Neural progenitor cell (in vitro differentiated cells): ENCODE measurements around the gene COIL. TPM values are rescaled to one million over a fixed set of nuclear protein-coding genes. Genes with fewer than 3 reads are reported as not detected.

Source experiments
- DNase-seq: peaks from one replicate; pipeline ENCODE4 v3.0.0-alpha.2; 2016; ENCODE audit warnings: low spot score
- H2AFZ ChIP-seq: fragments of 200-600 bp; sonication (generic); replicated peaks from 2 replicates; pipeline ENCODE4 v1.6.1; 2016; ENCODE audit warnings: antibody characterized with exemption
- H3F3A ChIP-seq: fragments of 200-600 bp; sonication (generic); 2 replicates; pipeline ENCODE4 v1.6.1; 2016; ENCODE audit warnings: antibody characterized with exemption, low read depth
- H3K27ac ChIP-seq: fragments of 200-600 bp; sonication (generic); 2 replicates; pipeline ENCODE4 v1.5.1; 2016; ENCODE audit warnings: mild to moderate bottlenecking
- H3K27me3 ChIP-seq: fragments of 200-600 bp; sonication (generic); 2 replicates; pipeline ENCODE4 v1.6.1; 2016; ENCODE audit warnings: mild to moderate bottlenecking, moderate library complexity
- H3K36me3 ChIP-seq: fragments of 200-600 bp; sonication (generic); 2 replicates; pipeline ENCODE4 v1.5.1; 2016
- H3K4me1 ChIP-seq: fragments of 200-600 bp; sonication (generic); 2 replicates; pipeline ENCODE4 v1.6.1; 2016; ENCODE audit warnings: mixed run types
- H3K4me2 ChIP-seq: fragments of 200-600 bp; sonication (generic); 2 replicates; pipeline ENCODE4 v1.6.1; 2016
- H3K4me3 ChIP-seq: fragments of 200-600 bp; sonication (generic); 2 replicates; pipeline ENCODE4 v1.5.1; 2016
- H3K79me2 ChIP-seq: fragments of 200-600 bp; sonication (generic); 2 replicates; pipeline ENCODE4 v1.6.1; 2016; ENCODE audit warnings: low read depth
- H3K9ac ChIP-seq: fragments of 200-600 bp; sonication (generic); 2 replicates; pipeline ENCODE4 v1.6.1; 2016
- H3K9me3 ChIP-seq: fragments of 200-600 bp; sonication (generic); 2 replicates; pipeline ENCODE4 v1.5.1; 2016; ENCODE audit warnings: low read depth
- H4K20me1 ChIP-seq: fragments of 200-600 bp; sonication (generic); 2 replicates; pipeline ENCODE4 v1.6.1; 2016; ENCODE audit warnings: low read depth
- H3K27ac Mint-ChIP-seq: 3 replicates; pipeline ENCODE4 v1.8.0; 2021; ENCODE audit warnings: mixed read lengths
- H3K27me3 Mint-ChIP-seq: 2 replicates; pipeline ENCODE4 v1.8.0; 2022; ENCODE audit warnings: low read depth, mild to moderate bottlenecking, inconsistent platforms, moderate library complexity, mixed read lengths; ENCODE audit not compliant: insufficient read depth
- H3K36me3 Mint-ChIP-seq: 3 replicates; pipeline ENCODE4 v1.8.0; 2021; ENCODE audit warnings: mixed read lengths
- H3K4me1 Mint-ChIP-seq: 3 replicates; pipeline ENCODE4 v1.8.0; 2021; ENCODE audit warnings: mixed read lengths
- H3K4me3 Mint-ChIP-seq: 3 replicates; pipeline ENCODE4 v1.8.0; 2021; ENCODE audit warnings: mild to moderate bottlenecking, moderate library complexity, mixed read lengths
- H3K9me3 Mint-ChIP-seq: 3 replicates; pipeline ENCODE4 v1.8.0; 2020; ENCODE audit warnings: mixed read lengths
- EZH2 ChIP-seq: fragments of 200-600 bp; sonication (generic); IDR thresholded peaks from 2 replicates; pipeline ENCODE4 v1.6.1; 2017; ENCODE audit warnings: antibody characterized with exemption, mild to moderate bottlenecking, moderate library complexity
- EZH2phosphoT487 ChIP-seq: fragments of 200-600 bp; sonication (generic); IDR thresholded peaks from 2 replicates; pipeline ENCODE4 v1.6.1; 2017; ENCODE audit warnings: antibody characterized with exemption
- total RNA-seq: library from RNA; depleted of rRNA; stranded (reverse); fragments of >200 nt; gene quantifications from 2 replicates; pipeline ENCODE4 v1.2.3, GENCODE V29; 2015; ENCODE audit warnings: low replicate concordance
- TF ChIP-seq, protein P1 (sequence below): fragments of 200-600 bp; sonication (generic); IDR thresholded peaks from 2 replicates; pipeline ENCODE4 v1.5.1; 2017; ENCODE audit warnings: antibody characterized with exemption, mild to moderate bottlenecking

The COIL gene
- total RNA-seq, 1 donor from 2014 or later: 40.0 TPM

DNA sequence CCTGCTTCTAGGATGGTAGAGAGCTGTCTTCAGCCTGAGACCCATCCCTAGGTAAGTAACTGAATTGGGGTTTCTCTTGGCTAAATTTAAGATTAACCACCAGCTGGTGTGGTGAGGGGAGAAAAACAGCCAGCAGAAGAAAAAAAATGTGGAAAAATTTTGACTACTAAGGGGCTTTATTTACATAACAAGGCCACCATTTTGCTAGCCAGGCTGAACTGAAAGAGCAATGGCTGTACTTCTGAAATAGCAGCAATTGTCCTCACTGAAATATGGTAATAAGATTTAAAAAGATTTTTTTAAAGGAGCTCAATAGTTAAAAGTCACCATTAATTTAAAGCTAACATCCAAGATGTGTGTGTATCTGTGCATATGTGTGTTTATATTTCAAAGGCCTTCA lies 34.6 kb downstream of the COIL start:
- Mint-ChIP-seq H3K27ac (no peak overlapping the region), H3K36me3 (peaks cover 3% of the 10 kb centered on the region), H3K4me3 (no peak overlapping the region), H3K9me3 (peaks cover 27% of the 10 kb centered on the region), H3K27me3 (peaks cover 7% of the 10 kb centered on the region), H3K4me1 (no peaks in the 10 kb centered on the region)
- TF ChIP-seq EZH2phosphoT487 (no peak), EZH2 (no peak)
- TF ChIP-seq, protein P1, sequence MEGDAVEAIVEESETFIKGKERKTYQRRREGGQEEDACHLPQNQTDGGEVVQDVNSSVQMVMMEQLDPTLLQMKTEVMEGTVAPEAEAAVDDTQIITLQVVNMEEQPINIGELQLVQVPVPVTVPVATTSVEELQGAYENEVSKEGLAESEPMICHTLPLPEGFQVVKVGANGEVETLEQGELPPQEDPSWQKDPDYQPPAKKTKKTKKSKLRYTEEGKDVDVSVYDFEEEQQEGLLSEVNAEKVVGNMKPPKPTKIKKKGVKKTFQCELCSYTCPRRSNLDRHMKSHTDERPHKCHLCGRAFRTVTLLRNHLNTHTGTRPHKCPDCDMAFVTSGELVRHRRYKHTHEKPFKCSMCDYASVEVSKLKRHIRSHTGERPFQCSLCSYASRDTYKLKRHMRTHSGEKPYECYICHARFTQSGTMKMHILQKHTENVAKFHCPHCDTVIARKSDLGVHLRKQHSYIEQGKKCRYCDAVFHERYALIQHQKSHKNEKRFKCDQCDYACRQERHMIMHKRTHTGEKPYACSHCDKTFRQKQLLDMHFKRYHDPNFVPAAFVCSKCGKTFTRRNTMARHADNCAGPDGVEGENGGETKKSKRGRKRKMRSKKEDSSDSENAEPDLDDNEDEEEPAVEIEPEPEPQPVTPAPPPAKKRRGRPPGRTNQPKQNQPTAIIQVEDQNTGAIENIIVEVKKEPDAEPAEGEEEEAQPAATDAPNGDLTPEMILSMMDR: no peak
- H2AFZ ChIP-seq: no peak overlapping the region
- H4K20me1 ChIP-seq: no peaks in the 10 kb centered on the region
- no peaks in the 10 kb centered on the region for H3K79me2 ChIP-seq
- peaks cover 28% of the 10 kb centered on the region for H3K9me3 ChIP-seq
- peaks cover 7% of the 10 kb centered on the region for H3K36me3 ChIP-seq
- no peak overlapping the region for H3K4me2 ChIP-seq
- no peaks in the 10 kb centered on the region for H3F3A ChIP-seq
- no peak overlapping the region for H3K9ac ChIP-seq
- no peak overlapping the region for H3K27ac ChIP-seq
- H3K4me3 ChIP-seq: no peak overlapping the region
- H3K27me3 ChIP-seq: no peaks in the 10 kb centered on the region
- no peaks in the 10 kb centered on the region for H3K4me1 ChIP-seq
- no peak for DNase-seq

DNA sequence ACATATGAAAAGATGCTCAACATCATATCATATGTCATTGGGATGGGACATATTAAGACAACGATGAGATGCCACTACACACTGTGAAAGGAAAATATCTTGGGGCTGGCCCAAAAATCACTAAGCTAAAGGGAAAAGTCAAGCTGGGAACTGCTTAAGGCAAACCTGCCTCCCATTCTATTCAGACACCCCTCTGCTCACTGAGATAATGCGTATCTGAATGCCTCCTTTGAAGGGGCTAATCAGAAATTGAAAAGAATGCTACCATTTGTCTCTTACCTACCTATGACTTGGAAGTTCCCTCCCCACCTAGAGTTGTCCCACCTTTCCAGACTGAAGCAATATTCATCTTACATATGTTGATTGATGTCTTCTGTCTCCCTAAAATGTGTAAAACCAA lies 35.8 kb downstream of the COIL start:
- H3K4me3 Mint-ChIP-seq: no peak overlapping the region
- Histone ChIP-seq H3K4me3 (no peak overlapping the region), H3K36me3 (peaks cover 2% of the 10 kb centered on the region), H2AFZ (no peak overlapping the region), H3F3A (no peaks in the 10 kb centered on the region), H3K27ac (no peak overlapping the region), H3K27me3 (no peaks in the 10 kb centered on the region), H3K4me1 (no peaks in the 10 kb centered on the region), H3K9me3 (peaks cover 17% of the 10 kb centered on the region), H3K4me2 (no peak overlapping the region), H3K79me2 (no peaks in the 10 kb centered on the region), H3K9ac (no peak overlapping the region), H4K20me1 (no peaks in the 10 kb centered on the region)
- H3K27me3 Mint-ChIP-seq: peaks cover 5% of the 10 kb centered on the region
- no peak for DNase-seq
- no peaks in the 10 kb centered on the region for H3K4me1 Mint-ChIP-seq
- TF ChIP-seq EZH2 (no peak), EZH2phosphoT487 (no peak)
- TF ChIP-seq, protein P1: no peak
- H3K36me3 Mint-ChIP-seq: peaks cover 3% of the 10 kb centered on the region
- H3K27ac Mint-ChIP-seq: no peak overlapping the region
- peaks cover 15% of the 10 kb centered on the region for H3K9me3 Mint-ChIP-seq

- no peak for DNase-seq
- peaks cover 11% of the 10 kb centered on the region for H3K27me3 Mint-ChIP-seq
- Histone ChIP-seq H3K36me3 (no peaks in the 10 kb centered on the region), H4K20me1 (no peaks in the 10 kb centered on the region), H3K4me3 (no peak overlapping the region), H3F3A (no peaks in the 10 kb centered on the region), H3K79me2 (no peaks in the 10 kb centered on the region), H2AFZ (no peak overlapping the region), H3K4me2 (no peak overlapping the region), H3K27me3 (peaks cover 15% of the 10 kb centered on the region), H3K27ac (no peak overlapping the region), H3K9ac (no peak overlapping the region), H3K9me3 (no peaks in the 10 kb centered on the region), H3K4me1 (peaks cover 6% of the 10 kb centered on the region)
- TF ChIP-seq EZH2phosphoT487: no peak
- no peak for TF ChIP-seq EZH2
- TF ChIP-seq, protein P1: no peak
- peaks cover 11% of the 10 kb centered on the region for H3K9me3 Mint-ChIP-seq
- no peak overlapping the region for H3K27ac Mint-ChIP-seq
- no peaks in the 10 kb centered on the region for H3K36me3 Mint-ChIP-seq
- H3K4me1 Mint-ChIP-seq: peaks cover 10% of the 10 kb centered on the region
- no peak overlapping the region for H3K4me3 Mint-ChIP-seq
Observed at GRCh38 chr17:56919717-56920116, 41.1 kb downstream of the COIL start.

DNA sequence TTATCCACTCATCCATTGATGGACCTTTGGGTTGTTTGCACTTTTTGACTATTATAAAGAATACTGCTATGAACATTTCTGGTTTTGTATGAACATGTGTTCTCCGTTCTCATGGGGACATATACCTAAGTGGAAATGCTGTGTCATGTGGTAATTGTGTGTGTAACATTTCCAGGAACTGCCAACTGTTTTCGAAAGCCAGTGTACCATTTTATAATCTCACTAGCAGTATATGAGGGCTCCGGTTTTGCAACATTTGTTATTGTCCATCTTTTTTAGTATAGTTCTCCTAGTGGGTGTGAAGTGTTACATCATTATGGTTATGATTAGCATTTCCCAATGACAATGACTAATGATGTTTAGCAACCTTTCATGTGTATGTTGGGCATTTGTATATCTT lies 41.9 kb downstream of the COIL start:
- Histone ChIP-seq H3K9me3 (no peaks in the 10 kb centered on the region), H3F3A (no peaks in the 10 kb centered on the region), H3K9ac (no peak overlapping the region), H2AFZ (no peak overlapping the region), H3K79me2 (no peaks in the 10 kb centered on the region), H3K4me1 (peaks cover 8% of the 10 kb centered on the region), H3K27me3 (peaks cover 23% of the 10 kb centered on the region), H4K20me1 (no peaks in the 10 kb centered on the region), H3K4me2 (no peak overlapping the region), H3K36me3 (no peaks in the 10 kb centered on the region), H3K27ac (no peak overlapping the region), H3K4me3 (no peak overlapping the region)
- no peak overlapping the region for H3K4me3 Mint-ChIP-seq
- no peak overlapping the region for H3K27ac Mint-ChIP-seq
- DNase-seq: no peak
- no peaks in the 10 kb centered on the region for H3K36me3 Mint-ChIP-seq
- H3K9me3 Mint-ChIP-seq: peaks cover 11% of the 10 kb centered on the region
- TF ChIP-seq, protein P1: no peak
- TF ChIP-seq EZH2 (no peak), EZH2phosphoT487 (no peak)
- peaks cover 14% of the 10 kb centered on the region for H3K4me1 Mint-ChIP-seq
- peaks cover 11% of the 10 kb centered on the region for H3K27me3 Mint-ChIP-seq
